CD4-positive, alpha-beta T cell treated with Interleukin-4 for 4 hours (primary cell): ENCODE results near the gene BSND.

Experiments
- DNase-seq: peaks from one replicate; pipeline ENCODE4 v3.0.0-alpha.2; 2020

The BSND gene

GRCh38 chr1:55049271-55049913, 50.7 kb downstream of the BSND start:
- no peak for DNase-seq

- DNase-seq: no peak
Observed at GRCh38 chr1:55049914-55050278, 51.2 kb downstream of the BSND start.

DNA sequence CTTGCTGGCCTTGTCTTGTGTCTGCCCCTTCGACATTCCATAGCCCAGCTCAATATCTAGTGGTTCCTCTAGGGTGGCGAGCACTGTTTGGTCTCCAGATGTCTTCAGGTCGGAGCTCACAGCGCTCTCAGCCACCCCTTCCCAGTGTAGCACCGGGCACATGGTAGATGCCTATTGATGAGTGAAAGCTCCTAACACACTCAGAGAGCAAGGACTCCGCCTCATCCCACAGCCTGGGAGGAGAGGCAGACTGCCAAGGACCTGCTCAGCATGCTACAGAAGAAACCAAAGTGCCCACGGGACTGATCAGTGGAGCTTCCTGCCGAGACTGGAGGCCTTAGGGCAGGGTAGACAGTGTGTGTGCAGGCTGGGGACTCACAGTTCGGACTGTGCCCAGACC, 51.5 kb downstream of the BSND start:
- DNase-seq: no peak

GRCh38 chr1:55051169-55051568, 52.4 kb downstream of the BSND start:
- DNase-seq: no peak

DNA sequence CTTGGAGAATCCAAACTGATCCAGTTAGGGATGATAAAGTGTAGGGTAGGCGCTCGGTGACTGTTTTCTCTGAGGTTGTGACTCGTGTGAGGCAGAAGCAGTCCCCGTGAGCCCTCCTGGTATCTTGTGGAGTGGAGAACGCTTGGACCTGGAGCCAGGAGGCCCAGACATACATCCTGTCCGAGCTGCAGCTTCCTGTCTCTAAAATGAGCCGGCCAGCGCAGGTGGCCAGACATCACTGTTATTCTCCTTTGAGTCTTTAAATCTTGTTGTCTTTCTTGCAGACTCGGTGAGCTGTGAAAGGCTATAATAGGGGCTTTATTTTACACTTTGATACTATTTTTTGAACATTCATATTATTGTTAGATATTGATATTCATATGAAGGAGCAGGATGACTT, 52.9 kb downstream of the BSND start:
- DNase-seq: no peak

DNA sequence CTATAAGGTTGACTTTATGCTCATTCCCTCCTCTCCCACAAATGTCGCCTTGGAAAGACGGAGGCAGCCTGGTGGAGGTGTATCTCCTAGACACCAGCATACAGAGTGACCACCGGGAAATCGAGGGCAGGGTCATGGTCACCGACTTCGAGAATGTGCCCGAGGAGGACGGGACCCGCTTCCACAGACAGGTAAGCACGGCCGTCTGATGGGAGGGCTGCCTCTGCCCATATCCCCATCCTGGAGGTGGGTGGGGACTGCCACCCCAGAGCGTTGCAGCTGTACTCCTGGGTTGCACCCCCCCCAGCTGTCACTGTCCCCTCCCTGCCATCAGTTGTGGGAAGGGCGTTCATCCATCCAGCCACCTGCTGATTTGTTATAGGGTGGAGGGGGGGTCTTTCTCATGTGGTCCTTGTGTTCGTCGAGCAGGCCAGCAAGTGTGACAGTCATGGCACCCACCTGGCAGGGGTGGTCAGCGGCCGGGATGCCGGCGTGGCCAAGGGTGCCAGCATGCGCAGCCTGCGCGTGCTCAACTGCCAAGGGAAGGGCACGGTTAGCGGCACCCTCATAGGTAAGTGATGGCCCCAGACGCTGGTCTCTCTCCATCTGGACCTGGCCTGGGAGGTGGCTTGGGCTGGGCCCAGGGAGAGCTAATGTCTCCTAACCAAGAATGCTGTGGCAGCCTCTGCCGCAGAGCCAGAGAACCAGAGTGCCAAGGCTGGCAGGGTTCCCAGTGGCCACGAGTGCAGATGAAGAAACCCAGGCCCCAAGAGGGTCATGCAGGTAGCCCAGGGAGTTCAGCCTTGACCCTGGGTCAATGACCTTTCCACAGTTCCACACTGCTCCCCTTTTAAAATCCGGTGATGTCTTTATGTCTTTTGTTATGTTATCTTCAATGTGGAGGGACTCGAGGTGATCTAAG, 53.7 kb downstream of the BSND start:
- DNase-seq: no peak

- no peak for DNase-seq
Observed at GRCh38 chr1:55053265-55053954, 54.7 kb downstream of the BSND start.

DNA sequence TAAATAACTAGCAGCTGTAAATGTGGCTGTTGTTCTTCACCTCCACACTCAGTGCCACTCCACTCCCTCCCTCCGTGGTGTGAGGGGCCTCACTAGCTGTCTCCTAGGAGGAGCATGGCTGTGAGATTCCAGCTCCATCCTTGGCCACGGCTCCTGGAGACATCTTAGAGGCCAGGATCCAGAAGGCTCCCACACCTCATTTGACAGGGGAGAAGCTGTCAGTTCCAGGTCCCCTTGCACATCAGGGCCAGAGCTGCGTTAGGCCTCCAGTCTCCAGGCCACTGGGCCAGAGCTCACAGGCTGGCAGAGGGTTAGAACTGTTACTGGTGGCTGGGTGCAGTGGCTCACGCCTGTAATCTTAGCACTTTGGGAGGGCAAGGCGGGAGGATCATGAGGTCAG, 55.7 kb downstream of the BSND start:
- DNase-seq: no peak

- DNase-seq: no peak
Observed at GRCh38 chr1:55055084-55055882, 56.5 kb downstream of the BSND start.

DNA sequence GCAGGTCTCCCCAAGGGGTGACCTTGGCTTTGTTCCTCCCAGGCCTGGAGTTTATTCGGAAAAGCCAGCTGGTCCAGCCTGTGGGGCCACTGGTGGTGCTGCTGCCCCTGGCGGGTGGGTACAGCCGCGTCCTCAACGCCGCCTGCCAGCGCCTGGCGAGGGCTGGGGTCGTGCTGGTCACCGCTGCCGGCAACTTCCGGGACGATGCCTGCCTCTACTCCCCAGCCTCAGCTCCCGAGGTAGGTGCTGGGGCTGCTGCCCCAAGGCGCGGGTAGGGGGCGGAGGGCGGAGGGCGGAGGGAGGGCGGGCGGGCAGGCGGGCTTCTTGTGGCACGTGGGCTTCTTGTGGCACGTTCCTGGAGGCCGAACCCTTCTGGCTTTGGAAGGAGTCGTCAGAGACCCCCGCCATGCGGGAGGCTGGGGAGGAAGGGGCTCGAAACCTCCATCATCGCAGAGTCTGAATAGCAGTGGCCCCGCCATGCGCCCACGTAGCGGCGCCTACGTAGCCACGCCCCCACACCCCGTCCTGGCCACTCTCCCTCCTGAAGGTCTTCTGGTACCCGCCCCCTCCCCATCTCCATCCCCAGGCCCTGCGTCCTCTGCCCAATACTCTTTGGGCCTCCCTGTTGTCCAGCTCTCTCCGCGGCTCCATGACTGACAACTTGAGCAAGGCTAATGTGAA, 57.4 kb downstream of the BSND start:
- no peak for DNase-seq

DNA sequence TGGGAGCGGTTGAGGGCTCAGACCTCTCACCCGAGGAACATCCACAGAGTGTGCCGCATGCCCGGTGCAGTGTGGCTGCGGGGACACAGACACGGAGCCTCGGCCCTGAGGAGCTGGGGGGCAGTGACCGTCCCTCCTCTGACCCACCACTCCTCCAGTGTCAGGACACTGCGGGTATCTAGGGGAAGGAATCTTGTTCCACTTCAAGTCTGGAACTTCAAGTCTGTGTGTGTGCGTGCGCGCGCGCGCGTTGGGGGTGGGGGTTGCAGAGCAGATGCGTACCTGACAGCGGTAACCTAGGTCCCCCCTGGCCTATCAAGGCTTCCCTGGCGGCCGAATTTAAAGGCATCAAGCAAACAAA, 57.9 kb downstream of the BSND start:
- DNase-seq: no peak

- no peak for DNase-seq
Observed at GRCh38 chr1:55057270-55057955, 58.7 kb downstream of the BSND start.

- DNase-seq: no peak
Observed at GRCh38 chr1:55057956-55058298, 59.2 kb downstream of the BSND start.

- DNase-seq: no peak
Observed at GRCh38 chr1:55059302-55060132, 60.8 kb downstream of the BSND start.

- no peak for DNase-seq
Observed at GRCh38 chr1:55060133-55060999, 61.6 kb downstream of the BSND start.

- no peak for DNase-seq
Observed at GRCh38 chr1:55061000-55061705, 62.4 kb downstream of the BSND start.
